ENCODE data around the gene NIPBL. TPM values are rescaled to one million over a fixed set of nuclear protein-coding genes. Genes with fewer than 3 reads are reported as not detected.
A peak's percentile ranks its signal among the peaks of the same experiment; 100 is the strongest.

NIPBL gene
- total RNA-seq, 1 donor from 2014 or later = 67.3 TPM

DNA sequence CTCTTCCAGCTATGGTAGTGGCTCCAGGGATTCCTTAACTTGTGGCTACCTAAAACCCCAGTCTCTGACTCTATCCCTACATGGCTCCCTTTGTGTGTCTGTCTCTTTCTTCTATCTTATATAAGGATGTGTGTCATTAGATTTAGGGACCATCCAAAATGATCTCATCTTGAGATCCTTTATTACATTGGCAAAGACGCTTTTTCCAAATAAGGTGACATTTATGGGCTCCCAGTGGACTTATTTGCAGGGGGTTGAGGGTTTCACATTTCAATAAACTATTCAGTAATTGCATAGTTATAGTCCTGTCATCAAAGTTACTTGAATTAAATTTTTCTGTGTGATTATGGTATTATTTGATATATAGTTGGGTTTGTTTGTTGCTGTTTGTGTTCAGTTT is 59.2 kb downstream of the NIPBL start:
- intact Hi-C loops (cut with DNase I) = no loop called here

DNA sequence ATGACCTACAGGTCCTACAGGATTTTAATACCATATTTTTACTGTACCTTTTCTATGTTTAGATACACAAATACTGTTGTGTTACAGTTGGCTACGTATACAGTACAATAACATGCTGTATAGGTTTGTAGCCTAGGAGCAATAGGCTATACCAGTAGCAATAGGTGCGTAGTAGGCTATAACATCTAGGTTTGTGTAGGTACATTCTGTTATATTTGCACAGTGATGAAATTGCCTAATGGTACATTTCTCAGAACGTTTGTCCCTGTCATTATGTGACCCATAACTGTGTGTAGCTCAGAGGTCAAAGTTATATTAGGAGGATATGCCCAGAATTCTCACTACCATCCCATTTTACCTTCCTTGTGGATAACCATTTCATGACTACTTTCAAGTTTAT is 59.7 kb downstream of the NIPBL start:
- DNase-seq = no peak
- TF ChIP-seq, protein P1, sequence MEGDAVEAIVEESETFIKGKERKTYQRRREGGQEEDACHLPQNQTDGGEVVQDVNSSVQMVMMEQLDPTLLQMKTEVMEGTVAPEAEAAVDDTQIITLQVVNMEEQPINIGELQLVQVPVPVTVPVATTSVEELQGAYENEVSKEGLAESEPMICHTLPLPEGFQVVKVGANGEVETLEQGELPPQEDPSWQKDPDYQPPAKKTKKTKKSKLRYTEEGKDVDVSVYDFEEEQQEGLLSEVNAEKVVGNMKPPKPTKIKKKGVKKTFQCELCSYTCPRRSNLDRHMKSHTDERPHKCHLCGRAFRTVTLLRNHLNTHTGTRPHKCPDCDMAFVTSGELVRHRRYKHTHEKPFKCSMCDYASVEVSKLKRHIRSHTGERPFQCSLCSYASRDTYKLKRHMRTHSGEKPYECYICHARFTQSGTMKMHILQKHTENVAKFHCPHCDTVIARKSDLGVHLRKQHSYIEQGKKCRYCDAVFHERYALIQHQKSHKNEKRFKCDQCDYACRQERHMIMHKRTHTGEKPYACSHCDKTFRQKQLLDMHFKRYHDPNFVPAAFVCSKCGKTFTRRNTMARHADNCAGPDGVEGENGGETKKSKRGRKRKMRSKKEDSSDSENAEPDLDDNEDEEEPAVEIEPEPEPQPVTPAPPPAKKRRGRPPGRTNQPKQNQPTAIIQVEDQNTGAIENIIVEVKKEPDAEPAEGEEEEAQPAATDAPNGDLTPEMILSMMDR (IDR thresholded peaks at IDR 0.05) = no peak
- H3K4me1 ChIP-seq = peaks cover 21% of the 10 kb centered on the region
- no peak overlapping the region for H3K27ac ChIP-seq
- H3K9me3 ChIP-seq = no peaks in the 10 kb centered on the region
- no peaks in the 10 kb centered on the region for H3K36me3 ChIP-seq
- H3K27me3 ChIP-seq (ENCODE audit: low read depth) = no peaks in the 10 kb centered on the region
- intact Hi-C loops (cut with DNase I) = no loop called here
- H3K4me3 ChIP-seq = no peak overlapping the region
- ATAC-seq = no peak

More for the DNA sequence above, 59.2 kb downstream of the NIPBL start:
- H3K4me3 ChIP-seq = no peak overlapping the region
- DNase-seq (no peak), ATAC-seq (no peak)
- H3K27ac ChIP-seq = no peak overlapping the region
- H3K9me3 ChIP-seq = no peaks in the 10 kb centered on the region
- H3K27me3 ChIP-seq (ENCODE audit: low read depth) = no peaks in the 10 kb centered on the region
- no peaks in the 10 kb centered on the region for H3K36me3 ChIP-seq
- TF ChIP-seq, protein P1 (IDR thresholded peaks at IDR 0.05) = no peak
- peaks cover 21% of the 10 kb centered on the region for H3K4me1 ChIP-seq

DNA sequence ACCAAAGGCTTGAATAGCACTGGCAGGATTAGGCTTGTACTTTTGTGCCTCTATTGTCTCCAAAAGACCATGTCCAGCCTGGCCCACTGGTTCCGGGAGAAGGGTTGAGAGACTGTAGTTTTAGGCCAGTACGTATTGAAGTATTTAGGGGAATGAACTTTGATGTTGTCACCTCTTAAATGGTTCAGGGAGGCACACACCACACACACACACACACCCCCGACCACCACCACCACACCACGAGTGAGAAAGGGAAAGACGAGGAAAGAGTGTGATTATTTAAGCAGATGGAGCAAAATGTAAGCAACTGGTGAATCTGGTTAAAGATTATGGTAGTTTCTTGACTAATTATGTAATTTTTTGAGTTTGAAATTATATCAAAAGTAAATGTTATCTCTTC is 61.6 kb downstream of the NIPBL start:
- DNase-seq (no peak), ATAC-seq (no peak)
- intact Hi-C loops (cut with DNase I) = no loop called here
- Histone ChIP-seq H3K36me3 (no peaks in the 10 kb centered on the region), H3K9me3 (no peaks in the 10 kb centered on the region), H3K27ac (no peak overlapping the region), H3K4me3 (no peak overlapping the region), H3K27me3 (ENCODE audit: low read depth) (no peaks in the 10 kb centered on the region), H3K4me1 (peaks cover 21% of the 10 kb centered on the region)
- TF ChIP-seq, protein P1 (IDR thresholded peaks at IDR 0.05) = no peak

DNA sequence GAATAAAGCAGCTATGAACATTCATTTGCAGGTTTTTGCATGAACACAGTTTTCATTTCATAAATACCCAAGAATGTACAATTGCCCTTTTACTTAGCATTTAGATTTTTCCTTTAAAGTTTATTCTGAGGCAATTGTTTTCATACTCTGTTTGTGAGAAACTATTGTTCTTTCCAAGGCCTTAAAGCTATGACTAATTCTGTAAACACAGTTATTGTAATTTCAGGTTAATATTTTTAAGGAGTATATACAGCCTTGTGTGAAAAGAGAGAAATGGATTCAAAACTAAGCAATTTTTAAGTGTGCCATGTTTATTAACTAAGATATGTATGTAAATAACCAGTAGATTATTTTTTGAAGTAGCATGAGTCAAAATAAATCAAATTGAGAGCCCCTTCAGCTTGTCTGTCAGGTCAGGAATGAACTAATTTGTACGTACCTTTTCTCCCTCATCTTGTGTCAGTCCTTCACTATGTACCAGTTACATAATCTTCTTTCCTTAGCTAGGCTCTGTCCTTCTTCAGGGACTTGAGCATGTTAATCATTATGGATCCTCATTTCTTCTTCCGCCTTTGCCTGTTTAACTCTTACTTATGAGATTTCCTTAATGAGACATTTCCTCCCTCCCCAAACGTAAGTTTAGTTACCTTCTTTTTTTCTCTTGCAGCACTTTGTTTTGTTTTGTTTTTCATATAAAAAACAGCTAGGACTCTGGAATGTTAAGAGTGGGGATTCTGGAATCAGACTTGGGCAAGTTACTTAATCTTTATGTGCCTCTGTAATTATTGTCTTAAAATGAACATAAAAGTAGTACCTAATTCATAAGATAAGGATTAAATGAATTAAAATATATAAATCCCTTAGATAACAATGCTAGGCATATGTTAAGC is 63.6 kb downstream of the NIPBL start:
- peak; percentile 58 to 90 for ATAC-seq
- Histone ChIP-seq H3K4me1 (peaks cover 28% of the 10 kb centered on the region), H3K4me3 (no peak overlapping the region), H3K27ac (no peak overlapping the region), H3K9me3 (no peaks in the 10 kb centered on the region), H3K36me3 (no peaks in the 10 kb centered on the region), H3K27me3 (ENCODE audit: low read depth) (no peaks in the 10 kb centered on the region)
- no peak for DNase-seq
- intact Hi-C loops (cut with DNase I) = no loop called here
- TF ChIP-seq, protein P1 (IDR thresholded peaks at IDR 0.05) = no peak

- peaks cover 51% of the 10 kb centered on the region for H3K4me1 ChIP-seq
- ATAC-seq (no peak), DNase-seq (no peak)
- intact Hi-C loops (cut with DNase I) = no loop called here
- no peak overlapping the region for H3K4me3 ChIP-seq
- H3K9me3 ChIP-seq = no peaks in the 10 kb centered on the region
- no peaks in the 10 kb centered on the region for H3K27me3 ChIP-seq (ENCODE audit: low read depth)
- TF ChIP-seq, protein P1 (IDR thresholded peaks at IDR 0.05) = no peak
- H3K27ac ChIP-seq = no peak overlapping the region
- H3K36me3 ChIP-seq = no peaks in the 10 kb centered on the region
These were observed 67.0 kb downstream of the NIPBL start for GRCh38 chr5:36943584-36943983.

All from lower lobe of right lung (tissue), 2 donors.